ENCODE measurements around the gene TTC7B.

TTC7B gene

GRCh38 chr14:90664911-90665310, 151.3 kb downstream of the TTC7B start:
- DNase-seq, result no peak

DNA sequence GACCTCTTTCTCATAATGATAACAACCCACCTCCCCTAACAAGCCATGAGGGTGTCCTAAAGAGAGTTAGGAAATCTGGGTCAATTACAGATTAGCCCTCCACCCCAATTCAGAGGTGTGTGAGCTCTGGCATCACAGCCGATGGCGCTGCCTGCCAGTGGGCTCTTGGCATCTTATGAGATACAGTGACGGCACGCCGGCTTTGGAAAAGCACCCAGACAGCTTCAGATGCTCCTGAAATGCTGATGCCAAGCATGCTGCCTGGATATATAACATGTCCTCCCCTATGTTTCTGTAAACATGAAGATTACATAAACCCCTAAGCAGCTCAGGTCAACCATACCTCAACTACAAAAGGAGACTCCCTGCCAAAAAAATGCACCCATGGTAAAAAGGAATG, 152.6 kb downstream of the TTC7B start:
- DNase-seq, result no peak

- DNase-seq, result no peak
These were observed 153.1 kb downstream of the TTC7B start for GRCh38 chr14:90663140-90663539.

GRCh38 chr14:90661866-90662265, 154.4 kb downstream of the TTC7B start:
- no peak for DNase-seq

GRCh38 chr14:90660865-90661570, 155.2 kb downstream of the TTC7B start:
- no peak for DNase-seq

GRCh38 chr14:90659156-90659555, 157.1 kb downstream of the TTC7B start:
- no peak for DNase-seq

DNA sequence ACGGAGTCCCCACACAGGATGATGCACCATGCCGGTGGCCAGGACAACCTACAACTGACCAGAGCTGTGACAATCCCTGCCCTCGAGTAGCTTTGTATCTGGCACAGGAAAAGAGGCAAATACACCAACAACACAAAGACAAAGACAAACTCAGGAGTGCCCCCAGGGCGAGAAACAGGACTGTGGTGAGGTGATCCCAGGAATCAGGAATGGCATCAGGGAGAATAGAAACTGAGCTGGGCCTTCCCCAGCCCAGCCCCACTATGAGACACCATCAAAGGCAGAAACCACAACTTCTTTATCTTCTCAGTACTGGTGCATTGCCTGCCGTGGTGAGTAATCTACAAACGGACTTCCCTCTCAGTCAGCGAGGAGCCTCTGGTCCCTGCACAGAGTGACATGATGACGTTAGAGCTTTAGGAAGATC, 157.7 kb downstream of the TTC7B start:
- no peak for DNase-seq

DNA sequence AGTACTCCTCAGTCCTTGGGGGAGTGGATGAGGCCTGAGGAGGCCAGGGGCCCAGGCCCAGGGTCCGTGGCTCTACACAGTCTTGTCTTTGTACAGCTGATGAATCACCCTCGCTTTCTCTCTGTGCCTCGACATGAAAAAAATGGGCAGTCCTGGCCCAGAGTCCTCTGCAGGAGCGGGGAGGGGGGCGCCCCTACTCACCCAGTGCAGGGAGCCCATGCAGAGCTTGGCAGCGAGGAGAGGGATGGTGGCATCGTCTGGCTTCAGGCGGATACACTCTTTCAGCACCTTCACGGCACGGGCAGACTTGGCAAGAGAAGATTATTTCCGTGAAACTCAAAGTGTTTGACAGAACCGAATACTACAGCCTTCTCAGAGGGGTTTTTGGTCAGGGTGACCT, 159.3 kb downstream of the TTC7B start:
- no peak for DNase-seq

DNA sequence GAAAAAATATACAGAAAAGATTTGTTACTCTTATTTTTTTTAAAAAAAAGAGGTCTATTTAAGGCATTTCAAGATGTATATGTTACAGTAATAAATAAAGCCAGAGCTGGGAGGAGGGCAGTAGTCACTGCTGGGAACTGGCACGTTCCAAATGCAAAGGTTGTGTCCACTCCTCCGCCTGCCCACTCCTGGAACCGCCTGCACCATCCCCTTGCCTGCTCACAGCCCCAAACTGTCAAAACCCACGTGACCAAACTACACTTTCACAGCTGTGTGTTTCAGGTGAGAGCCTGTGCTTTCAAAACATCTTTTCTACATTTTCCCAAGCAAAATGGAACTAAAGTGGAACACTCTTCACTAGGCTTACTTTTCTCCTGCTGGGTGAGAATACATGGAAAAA, 160.4 kb downstream of the TTC7B start:
- DNase-seq, result no peak

- DNase-seq, result no peak
These were observed 161.4 kb downstream of the TTC7B start for GRCh38 chr14:90654831-90655276.

DNA sequence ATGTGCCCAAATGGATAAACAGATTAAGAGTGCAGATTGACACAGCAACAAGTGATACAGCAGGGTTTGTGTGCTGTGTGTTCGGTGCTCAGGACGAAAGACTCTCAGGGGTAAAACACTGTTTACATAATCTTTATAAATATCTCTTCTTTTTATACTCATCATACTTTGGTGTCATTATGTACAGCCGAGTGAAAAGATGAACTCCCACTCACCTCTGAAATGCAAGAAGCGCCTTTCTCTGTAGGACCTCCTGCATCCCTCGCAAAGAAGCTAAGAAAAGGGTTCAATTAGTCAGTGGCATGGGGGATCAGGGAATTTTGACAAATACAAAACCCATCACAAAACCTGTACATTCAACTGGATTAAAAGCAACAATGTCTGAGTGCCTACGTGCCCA, 163.6 kb downstream of the TTC7B start:
- no peak for DNase-seq

GRCh38 chr14:90651976-90652560, 164.2 kb downstream of the TTC7B start:
- no peak for DNase-seq

- DNase-seq, result no peak
These were observed 164.9 kb downstream of the TTC7B start for GRCh38 chr14:90651271-90651804.

DNA sequence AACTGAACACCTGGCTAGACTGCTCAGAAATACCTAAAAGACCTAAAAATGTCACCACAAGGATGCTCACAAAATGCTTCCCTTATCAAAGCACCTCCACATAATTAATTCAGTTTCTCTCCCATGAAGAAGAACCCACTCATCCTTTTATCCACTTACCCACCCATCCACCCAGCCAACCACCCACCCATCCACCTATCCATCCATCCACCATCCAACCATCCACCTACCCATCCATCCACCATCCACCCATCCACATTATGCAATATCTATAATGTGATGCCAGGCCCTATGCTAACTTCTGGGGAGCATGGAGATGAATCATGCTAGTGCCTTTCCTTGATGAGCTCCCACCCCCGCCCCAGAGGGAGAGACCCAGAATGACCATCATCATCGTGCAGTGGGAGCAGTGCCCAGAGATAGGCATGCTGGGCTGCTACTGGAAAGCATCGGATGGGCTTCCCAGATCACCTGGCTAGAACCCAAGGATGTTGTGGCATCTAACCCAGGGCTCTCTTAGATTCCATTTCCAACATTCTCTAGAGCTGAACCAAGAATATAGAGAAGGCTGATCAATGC, 166.6 kb downstream of the TTC7B start:
- DNase-seq, result no peak

- no peak for DNase-seq
These were observed 167.1 kb downstream of the TTC7B start for GRCh38 chr14:90649083-90649482.

- DNase-seq, result no peak
These were observed 167.8 kb downstream of the TTC7B start for GRCh38 chr14:90648421-90648820.

DNA sequence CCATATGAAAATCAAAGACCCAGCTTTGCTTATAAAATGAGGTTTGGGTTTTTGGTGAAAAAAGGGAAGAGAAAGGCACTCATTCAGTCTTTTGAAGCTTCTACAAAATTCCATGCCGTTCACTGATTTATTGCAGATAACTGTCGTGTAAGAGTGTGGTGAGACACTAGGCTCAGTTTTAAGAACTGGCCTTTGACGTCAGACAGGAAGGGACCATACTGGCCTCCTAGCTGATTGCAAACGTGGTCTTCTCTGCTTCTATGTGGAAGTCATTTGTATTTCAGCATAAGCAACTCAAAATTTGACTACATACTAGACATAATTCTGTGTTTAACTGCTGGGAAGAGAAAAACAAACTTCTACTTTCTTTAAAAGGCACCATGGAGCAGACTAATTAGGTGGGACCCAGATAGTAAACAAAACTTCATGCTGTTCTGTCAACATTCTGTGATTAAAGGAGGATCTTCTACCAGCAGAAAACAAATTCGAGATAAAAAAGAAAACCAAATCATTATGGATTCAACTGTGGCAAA, 168.7 kb downstream of the TTC7B start:
- no peak for DNase-seq

- DNase-seq, result no peak
These were observed 170.3 kb downstream of the TTC7B start for GRCh38 chr14:90645842-90646443.

GRCh38 chr14:90644882-90645281, 171.3 kb downstream of the TTC7B start:
- DNase-seq, result no peak

- no peak for DNase-seq
These were observed 172.1 kb downstream of the TTC7B start for GRCh38 chr14:90643982-90644670.

GRCh38 chr14:90642244-90642717, 173.9 kb downstream of the TTC7B start:
- no peak for DNase-seq

GRCh38 chr14:90641615-90642243, 174.5 kb downstream of the TTC7B start:
- no peak for DNase-seq

Data from activated CD4-positive, alpha-beta T cell treated with anti-CD3 and anti-CD28 coated beads for 1 hour (primary cell).